ENCODE measurements around the gene IL3. TPM values are rescaled to one million over a fixed set of nuclear protein-coding genes. Genes with fewer than 3 reads are reported as not detected.
A peak's percentile ranks its signal among the peaks of the same experiment; 100 is the strongest.

Gene IL3
- total RNA-seq, 1 experiment from 2014 or later: not detected

GRCh38 chr5:132072070-132072469, 11.6 kb downstream of the IL3 start:
- DNase-seq (ENCODE audit: low spot score): no peak

DNA sequence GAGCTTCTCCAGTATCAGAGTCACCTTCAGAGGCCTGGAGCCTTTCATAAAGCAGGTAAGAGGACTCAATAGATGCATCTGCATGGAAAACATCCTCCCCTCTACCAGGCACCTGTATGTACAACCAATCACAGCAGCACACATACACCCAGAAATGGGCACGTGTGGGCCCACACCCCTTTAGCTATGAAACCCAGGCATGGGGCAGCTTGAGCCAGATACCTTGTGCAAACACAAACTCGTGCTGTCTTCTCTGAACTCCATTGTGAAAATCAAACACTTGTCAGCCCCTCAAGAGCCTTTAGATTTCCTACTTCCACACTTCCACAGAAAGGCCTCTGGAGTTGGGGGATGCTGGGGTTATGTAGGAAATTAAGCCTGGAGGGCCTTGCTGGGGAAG, 12.1 kb downstream of the IL3 start:
- DNase-seq (ENCODE audit: low spot score): no peak

- DNase-seq (ENCODE audit: low spot score): peak; percentile 77
These were observed 13.0 kb downstream of the IL3 start, which contains the start of gene CSF2 for GRCh38 chr5:132073231-132074013. TSS of gene CSF2 (plus strand) at chr5:132073789. CDS start at chr5:132073824, 35 bp downstream.

GRCh38 chr5:132074091-132074771, 13.8 kb downstream of the IL3 start:
- DNase-seq (ENCODE audit: low spot score): no peak

DNA sequence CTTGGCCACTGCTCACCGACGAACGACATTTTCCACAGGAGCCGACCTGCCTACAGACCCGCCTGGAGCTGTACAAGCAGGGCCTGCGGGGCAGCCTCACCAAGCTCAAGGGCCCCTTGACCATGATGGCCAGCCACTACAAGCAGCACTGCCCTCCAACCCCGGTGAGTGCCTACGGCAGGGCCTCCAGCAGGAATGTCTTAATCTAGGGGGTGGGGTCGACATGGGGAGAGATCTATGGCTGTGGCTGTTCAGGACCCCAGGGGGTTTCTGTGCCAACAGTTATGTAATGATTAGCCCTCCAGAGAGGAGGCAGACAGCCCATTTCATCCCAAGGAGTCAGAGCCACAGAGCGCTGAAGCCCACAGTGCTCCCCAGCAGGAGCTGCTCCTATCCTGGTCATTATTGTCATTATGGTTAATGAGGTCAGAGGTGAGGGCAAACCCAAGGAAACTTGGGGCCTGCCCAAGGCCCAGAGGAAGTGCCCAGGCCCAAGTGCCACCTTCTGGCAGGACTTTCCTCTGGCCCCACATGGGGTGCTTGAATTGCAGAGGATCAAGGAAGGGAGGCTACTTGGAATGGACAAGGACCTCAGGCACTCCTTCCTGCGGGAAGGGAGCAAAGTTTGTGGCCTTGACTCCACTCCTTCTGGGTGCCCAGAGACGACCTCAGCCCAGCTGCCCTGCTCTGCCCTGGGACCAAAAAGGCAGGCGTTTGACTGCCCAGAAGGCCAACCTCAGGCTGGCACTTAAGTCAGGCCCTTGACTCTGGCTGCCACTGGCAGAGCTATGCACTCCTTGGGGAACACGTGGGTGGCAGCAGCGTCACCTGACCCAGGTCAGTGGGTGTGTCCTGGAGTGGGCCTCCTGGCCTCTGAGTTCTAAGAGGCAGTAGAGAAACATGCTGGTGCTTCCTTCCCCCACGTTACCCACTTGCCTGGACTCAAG, 14.6 kb downstream of the IL3 start:
- peak; percentile 58 for DNase-seq (ENCODE audit: low spot score)

GRCh38 chr5:132075719-132076077, 15.2 kb downstream of the IL3 start:
- DNase-seq (ENCODE audit: low spot score): no peak

- no peak for DNase-seq (ENCODE audit: low spot score)
These were observed 15.9 kb downstream of the IL3 start for GRCh38 chr5:132076202-132076830.

- DNase-seq (ENCODE audit: low spot score): no peak
These were observed 16.5 kb downstream of the IL3 start for GRCh38 chr5:132076983-132077382.

- no peak for DNase-seq (ENCODE audit: low spot score)
These were observed 18.6 kb downstream of the IL3 start for GRCh38 chr5:132079081-132079480.

GRCh38 chr5:132079619-132080018, 19.2 kb downstream of the IL3 start:
- DNase-seq (ENCODE audit: low spot score): no peak

GRCh38 chr5:132080595-132080994, 20.1 kb downstream of the IL3 start:
- DNase-seq (ENCODE audit: low spot score): no peak

GRCh38 chr5:132081458-132081857, 21.0 kb downstream of the IL3 start:
- DNase-seq (ENCODE audit: low spot score): no peak

DNA sequence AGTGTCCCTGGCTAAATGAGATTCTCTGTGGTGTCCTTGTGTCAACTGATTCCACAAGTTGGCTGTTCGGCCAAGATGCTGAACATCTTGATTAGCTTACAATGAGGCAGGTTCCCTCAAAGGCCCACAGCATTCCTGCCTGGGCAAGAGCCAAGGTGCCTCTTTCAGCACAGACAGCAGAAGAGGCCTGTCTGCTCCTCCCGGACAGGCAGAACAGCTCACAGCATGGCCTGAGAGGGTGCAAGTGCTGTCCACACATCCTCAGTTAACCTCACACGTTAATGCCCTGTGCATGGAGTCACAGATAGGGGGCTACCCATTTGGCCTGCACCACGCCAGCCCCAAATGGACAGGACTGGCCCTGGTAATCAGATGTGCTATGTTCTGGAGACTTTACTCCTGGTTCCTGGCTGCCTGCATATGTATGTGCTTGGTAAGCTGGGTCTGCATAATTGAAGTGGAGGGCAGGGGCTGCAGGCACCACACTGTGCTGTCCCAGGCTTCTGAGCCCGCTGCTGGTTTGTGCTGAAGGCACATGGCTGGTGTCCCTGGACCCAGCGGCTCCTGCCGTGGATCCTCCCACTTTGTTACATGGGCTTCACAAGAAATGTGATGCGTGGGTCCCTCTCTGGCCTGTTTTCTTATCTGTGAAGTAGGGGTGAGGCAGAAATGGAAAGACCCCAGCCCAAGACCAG, 22.0 kb downstream of the IL3 start:
- DNase-seq (ENCODE audit: low spot score): no peak

DNA sequence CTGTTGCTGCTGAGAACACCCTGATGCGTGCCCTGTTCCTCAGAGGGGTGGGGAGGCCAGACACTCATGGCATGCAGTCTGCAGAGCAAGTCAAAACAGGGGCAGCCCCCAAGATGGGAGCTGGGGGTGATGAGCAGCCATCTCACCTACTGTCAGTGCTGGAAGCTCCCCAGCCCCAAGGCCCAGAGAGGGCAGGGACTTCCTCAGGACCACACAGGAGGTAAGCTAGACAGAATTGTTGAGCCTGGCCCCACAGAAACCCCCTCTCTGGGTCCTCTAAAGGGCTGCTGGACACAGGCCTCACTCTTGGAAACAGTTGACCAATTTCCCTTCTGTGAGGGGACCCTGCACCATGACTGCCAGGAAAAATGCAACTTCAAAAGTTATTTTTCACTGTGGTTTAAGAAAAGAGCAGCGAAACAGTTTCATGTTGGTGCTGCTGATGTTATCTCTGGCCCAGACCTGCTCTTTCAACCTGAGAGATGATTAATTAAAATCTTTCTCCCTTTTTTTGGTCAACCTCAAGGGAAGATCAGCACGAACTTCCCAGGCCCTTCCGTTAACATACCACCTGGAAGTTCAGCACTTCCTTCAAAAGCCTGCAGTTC, 22.7 kb downstream of the IL3 start:
- DNase-seq (ENCODE audit: low spot score): no peak

DNA sequence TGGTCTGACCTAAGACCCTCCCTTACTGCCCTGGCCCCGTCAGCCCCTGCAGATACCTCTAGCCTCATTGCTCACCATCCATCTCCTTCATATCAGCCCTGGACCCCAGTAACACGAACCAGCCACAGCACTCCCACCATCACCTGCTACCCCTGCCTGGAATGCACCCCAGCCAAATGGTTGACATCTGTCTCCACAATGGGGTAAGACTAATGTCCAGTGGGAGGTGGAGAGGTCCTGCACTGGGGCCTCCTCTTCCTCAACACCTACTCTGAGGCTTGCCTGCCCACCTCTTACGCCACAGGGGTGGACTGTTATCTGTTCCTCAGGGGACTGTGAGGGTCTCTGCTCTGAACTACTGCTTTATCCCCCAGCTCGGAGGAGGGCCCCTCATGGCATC, 25.2 kb downstream of the IL3 start:
- DNase-seq (ENCODE audit: low spot score): no peak

GRCh38 chr5:132086277-132086794, 25.9 kb downstream of the IL3 start:
- peak; percentile 98 for DNase-seq (ENCODE audit: low spot score)

- DNase-seq (ENCODE audit: low spot score): no peak
These were observed 26.7 kb downstream of the IL3 start for GRCh38 chr5:132087176-132087575.

GRCh38 chr5:132087661-132088060, 27.2 kb downstream of the IL3 start:
- no peak for DNase-seq (ENCODE audit: low spot score)

DNA sequence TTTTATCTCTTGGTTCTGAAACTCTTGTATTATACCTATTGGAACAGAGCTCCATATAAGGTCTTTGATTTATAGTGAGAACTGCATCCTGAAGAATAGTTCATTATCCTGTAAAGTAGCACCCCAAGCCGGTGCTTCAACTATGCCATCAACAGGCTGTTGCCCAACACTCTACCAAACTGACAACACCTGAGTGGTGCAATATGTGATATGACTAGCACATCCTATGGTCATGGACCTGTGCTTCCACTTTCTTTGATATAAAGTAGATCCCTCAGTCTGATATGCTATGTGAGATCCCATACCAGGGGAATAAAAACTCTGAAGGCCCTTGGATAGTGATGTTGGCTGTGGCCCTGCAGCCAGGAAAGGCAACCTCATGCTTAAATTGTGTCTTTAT, 28.9 kb downstream of the IL3 start:
- no peak for DNase-seq (ENCODE audit: low spot score)

- DNase-seq (ENCODE audit: low spot score): peak; percentile 98
These were observed 29.7 kb downstream of the IL3 start for GRCh38 chr5:132090107-132090506.
